ENCODE measurements around the gene ZSWIM3. TPM values are rescaled to one million over a fixed set of nuclear protein-coding genes. Genes with fewer than 3 reads are reported as not detected.

Gene ZSWIM3
- polyA plus RNA-seq, 1 donor from 2014 or later: 14.3 TPM

DNA sequence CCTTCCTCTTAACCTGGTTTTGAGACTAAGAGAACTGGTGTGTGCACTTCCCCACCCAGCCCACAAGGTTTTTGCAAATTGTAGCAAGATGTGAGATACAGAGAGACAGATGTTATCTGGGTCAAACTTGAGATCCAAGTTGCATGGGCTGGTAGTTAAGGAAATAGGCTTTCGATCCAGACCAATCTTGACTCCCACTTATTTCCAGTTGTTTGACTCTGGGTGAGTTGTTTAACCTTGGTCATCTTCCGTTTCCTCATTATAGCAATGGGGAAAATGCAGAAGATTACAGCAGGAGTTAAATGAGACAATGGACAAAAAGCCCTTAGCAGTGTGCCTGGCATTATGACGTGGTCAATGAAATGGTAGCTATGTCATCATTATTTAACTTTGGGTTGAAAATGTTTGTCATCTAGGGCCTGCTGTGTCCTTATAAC, 22.1 kb upstream of the ZSWIM3 start:
- H3K27me3 ChIP-seq (ENCODE audit: insufficient read depth, low read depth, low read length): no peaks in the 10 kb centered on the region
- H3F3A ChIP-seq (ENCODE audit: insufficient read depth, low read length, poor library complexity, severe bottlenecking): no peaks in the 10 kb centered on the region
- H3K9ac ChIP-seq (ENCODE audit: low read length): no peak overlapping the region
- no peak overlapping the region for H3K4me3 ChIP-seq (ENCODE audit: low read length)
- no peaks in the 10 kb centered on the region for H4K20me1 ChIP-seq (ENCODE audit: insufficient read depth)
- no peak overlapping the region for H3K4me2 ChIP-seq (ENCODE audit: low read length)
- no peak overlapping the region for H2AFZ ChIP-seq (ENCODE audit: low read depth, low read length)
- H3K79me2 ChIP-seq (replicated peaks; ENCODE audit: insufficient read depth, low read length): no peaks in the 10 kb centered on the region
- no peak overlapping the region for H3K27ac ChIP-seq (ENCODE audit: low read length)
- no peaks in the 10 kb centered on the region for H3K36me3 ChIP-seq (ENCODE audit: insufficient read depth, low read length)
- H3K9me2 ChIP-seq (ENCODE audit: insufficient read depth, low read length): no peaks in the 10 kb centered on the region
- no peaks in the 10 kb centered on the region for H3K9me3 ChIP-seq (ENCODE audit: low read length)
- TF ChIP-seq MXI1 (conservative IDR thresholded peaks at IDR 0.05; ENCODE audit: poor library complexity, severe bottlenecking) (no peak), EP300 (conservative IDR thresholded peaks at IDR 0.05; ENCODE audit: poor library complexity, severe bottlenecking) (no peak), TAF1 (IDR thresholded peaks at IDR 0.05; ENCODE audit: low read depth) (no peak), RAD21 (conservative IDR thresholded peaks at IDR 0.05) (no peak), POLR2AphosphoS5 (IDR thresholded peaks at IDR 0.05) (no peak), EZH2 (IDR thresholded peaks at IDR 0.05; ENCODE audit: borderline replicate concordance, insufficient read depth, low read length, poor library complexity, severe bottlenecking) (no peak)
- TF ChIP-seq, protein P1, sequence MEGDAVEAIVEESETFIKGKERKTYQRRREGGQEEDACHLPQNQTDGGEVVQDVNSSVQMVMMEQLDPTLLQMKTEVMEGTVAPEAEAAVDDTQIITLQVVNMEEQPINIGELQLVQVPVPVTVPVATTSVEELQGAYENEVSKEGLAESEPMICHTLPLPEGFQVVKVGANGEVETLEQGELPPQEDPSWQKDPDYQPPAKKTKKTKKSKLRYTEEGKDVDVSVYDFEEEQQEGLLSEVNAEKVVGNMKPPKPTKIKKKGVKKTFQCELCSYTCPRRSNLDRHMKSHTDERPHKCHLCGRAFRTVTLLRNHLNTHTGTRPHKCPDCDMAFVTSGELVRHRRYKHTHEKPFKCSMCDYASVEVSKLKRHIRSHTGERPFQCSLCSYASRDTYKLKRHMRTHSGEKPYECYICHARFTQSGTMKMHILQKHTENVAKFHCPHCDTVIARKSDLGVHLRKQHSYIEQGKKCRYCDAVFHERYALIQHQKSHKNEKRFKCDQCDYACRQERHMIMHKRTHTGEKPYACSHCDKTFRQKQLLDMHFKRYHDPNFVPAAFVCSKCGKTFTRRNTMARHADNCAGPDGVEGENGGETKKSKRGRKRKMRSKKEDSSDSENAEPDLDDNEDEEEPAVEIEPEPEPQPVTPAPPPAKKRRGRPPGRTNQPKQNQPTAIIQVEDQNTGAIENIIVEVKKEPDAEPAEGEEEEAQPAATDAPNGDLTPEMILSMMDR (IDR thresholded peaks at IDR 0.05; ENCODE audit: poor library complexity, severe bottlenecking): no peak

DNA sequence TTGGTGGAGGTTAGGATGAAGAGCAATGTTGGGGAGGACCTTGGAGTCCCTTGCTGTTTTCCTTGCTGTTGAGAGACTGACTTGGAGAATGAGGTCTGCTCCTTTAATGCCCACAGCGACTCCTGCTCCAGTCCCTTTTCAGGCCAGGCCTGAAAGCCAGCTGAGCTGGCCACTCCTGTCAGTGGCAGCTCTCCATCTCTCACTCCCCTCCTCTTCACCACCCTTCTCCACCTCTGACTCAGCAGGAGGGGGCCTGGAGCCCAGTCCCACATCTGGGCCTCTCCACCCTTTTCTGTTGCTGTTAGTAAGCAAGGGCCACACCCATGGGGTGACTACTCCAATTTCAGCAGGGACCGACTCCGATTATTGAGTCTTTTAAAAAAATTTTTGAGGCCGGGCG, 21.6 kb upstream of the ZSWIM3 start:
- Histone ChIP-seq H3K9me2 (ENCODE audit: insufficient read depth, low read length) (no peaks in the 10 kb centered on the region), H3K27ac (ENCODE audit: low read length) (no peak overlapping the region), H2AFZ (ENCODE audit: low read depth, low read length) (no peak overlapping the region), H3K79me2 (replicated peaks; ENCODE audit: insufficient read depth, low read length) (no peaks in the 10 kb centered on the region), H3K4me2 (ENCODE audit: low read length) (no peak overlapping the region), H3F3A (ENCODE audit: insufficient read depth, low read length, poor library complexity, severe bottlenecking) (no peaks in the 10 kb centered on the region), H3K9ac (ENCODE audit: low read length) (no peak overlapping the region), H3K27me3 (ENCODE audit: insufficient read depth, low read depth, low read length) (no peaks in the 10 kb centered on the region), H4K20me1 (ENCODE audit: insufficient read depth) (no peaks in the 10 kb centered on the region), H3K36me3 (ENCODE audit: insufficient read depth, low read length) (no peaks in the 10 kb centered on the region), H3K9me3 (ENCODE audit: low read length) (no peaks in the 10 kb centered on the region), H3K4me3 (ENCODE audit: low read length) (no peak overlapping the region)
- TF ChIP-seq TAF1 (IDR thresholded peaks at IDR 0.05; ENCODE audit: low read depth) (no peak), SMC3 (conservative IDR thresholded peaks at IDR 0.05; ENCODE audit: poor library complexity) (no peak), EZH2 (IDR thresholded peaks at IDR 0.05; ENCODE audit: borderline replicate concordance, insufficient read depth, low read length, poor library complexity, severe bottlenecking) (no peak)
- TF ChIP-seq, protein P2, sequence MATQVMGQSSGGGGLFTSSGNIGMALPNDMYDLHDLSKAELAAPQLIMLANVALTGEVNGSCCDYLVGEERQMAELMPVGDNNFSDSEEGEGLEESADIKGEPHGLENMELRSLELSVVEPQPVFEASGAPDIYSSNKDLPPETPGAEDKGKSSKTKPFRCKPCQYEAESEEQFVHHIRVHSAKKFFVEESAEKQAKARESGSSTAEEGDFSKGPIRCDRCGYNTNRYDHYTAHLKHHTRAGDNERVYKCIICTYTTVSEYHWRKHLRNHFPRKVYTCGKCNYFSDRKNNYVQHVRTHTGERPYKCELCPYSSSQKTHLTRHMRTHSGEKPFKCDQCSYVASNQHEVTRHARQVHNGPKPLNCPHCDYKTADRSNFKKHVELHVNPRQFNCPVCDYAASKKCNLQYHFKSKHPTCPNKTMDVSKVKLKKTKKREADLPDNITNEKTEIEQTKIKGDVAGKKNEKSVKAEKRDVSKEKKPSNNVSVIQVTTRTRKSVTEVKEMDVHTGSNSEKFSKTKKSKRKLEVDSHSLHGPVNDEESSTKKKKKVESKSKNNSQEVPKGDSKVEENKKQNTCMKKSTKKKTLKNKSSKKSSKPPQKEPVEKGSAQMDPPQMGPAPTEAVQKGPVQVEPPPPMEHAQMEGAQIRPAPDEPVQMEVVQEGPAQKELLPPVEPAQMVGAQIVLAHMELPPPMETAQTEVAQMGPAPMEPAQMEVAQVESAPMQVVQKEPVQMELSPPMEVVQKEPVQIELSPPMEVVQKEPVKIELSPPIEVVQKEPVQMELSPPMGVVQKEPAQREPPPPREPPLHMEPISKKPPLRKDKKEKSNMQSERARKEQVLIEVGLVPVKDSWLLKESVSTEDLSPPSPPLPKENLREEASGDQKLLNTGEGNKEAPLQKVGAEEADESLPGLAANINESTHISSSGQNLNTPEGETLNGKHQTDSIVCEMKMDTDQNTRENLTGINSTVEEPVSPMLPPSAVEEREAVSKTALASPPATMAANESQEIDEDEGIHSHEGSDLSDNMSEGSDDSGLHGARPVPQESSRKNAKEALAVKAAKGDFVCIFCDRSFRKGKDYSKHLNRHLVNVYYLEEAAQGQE (IDR thresholded peaks at IDR 0.05; ENCODE audit: borderline replicate concordance): no peak

DNA sequence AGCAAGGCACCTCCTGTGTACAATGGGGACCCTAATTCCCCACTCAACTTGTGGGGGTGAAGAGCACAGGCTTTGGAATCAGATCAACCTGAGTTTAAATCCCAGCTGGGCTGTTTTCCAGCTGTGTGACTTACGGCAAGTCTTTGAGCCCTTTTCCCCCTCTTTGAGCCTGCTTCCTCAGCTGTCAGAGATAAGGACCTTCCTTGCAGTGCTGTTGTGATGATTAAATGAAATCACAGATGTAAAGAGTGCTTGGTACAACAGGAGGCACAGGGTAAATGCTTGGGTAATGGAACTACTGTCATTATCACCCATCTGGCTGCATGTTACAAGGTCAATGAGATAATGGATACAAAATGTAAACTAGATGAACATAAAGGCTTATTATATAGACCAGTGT, 20.6 kb upstream of the ZSWIM3 start:
- no peak overlapping the region for H3K9ac ChIP-seq (ENCODE audit: low read length)

More for the DNA sequence above, 20.6 kb upstream of the ZSWIM3 start:
- H3K79me2 ChIP-seq (replicated peaks; ENCODE audit: insufficient read depth, low read length): no peaks in the 10 kb centered on the region
- no peak overlapping the region for H3K4me3 ChIP-seq (ENCODE audit: low read length)
- no peak overlapping the region for H3K27ac ChIP-seq (ENCODE audit: low read length)
- H3F3A ChIP-seq (ENCODE audit: insufficient read depth, low read length, poor library complexity, severe bottlenecking): no peaks in the 10 kb centered on the region
- H3K27me3 ChIP-seq (ENCODE audit: insufficient read depth, low read depth, low read length): no peaks in the 10 kb centered on the region
- no peak overlapping the region for H2AFZ ChIP-seq (ENCODE audit: low read depth, low read length)
- H3K9me3 ChIP-seq (ENCODE audit: low read length): no peaks in the 10 kb centered on the region
- TF ChIP-seq, protein P1 (IDR thresholded peaks at IDR 0.05; ENCODE audit: poor library complexity, severe bottlenecking): no peak
- TF ChIP-seq SMC3 (conservative IDR thresholded peaks at IDR 0.05; ENCODE audit: poor library complexity): no peak
- no peak for TF ChIP-seq MXI1 (conservative IDR thresholded peaks at IDR 0.05; ENCODE audit: poor library complexity, severe bottlenecking)
- no peak for TF ChIP-seq POLR2AphosphoS5 (IDR thresholded peaks at IDR 0.05)
- no peak for TF ChIP-seq EP300 (conservative IDR thresholded peaks at IDR 0.05; ENCODE audit: poor library complexity, severe bottlenecking)
- H3K36me3 ChIP-seq (ENCODE audit: insufficient read depth, low read length): no peaks in the 10 kb centered on the region
- no peaks in the 10 kb centered on the region for H4K20me1 ChIP-seq (ENCODE audit: insufficient read depth)
- H3K9me2 ChIP-seq (ENCODE audit: insufficient read depth, low read length): no peaks in the 10 kb centered on the region
- H3K4me2 ChIP-seq (ENCODE audit: low read length): no peak overlapping the region

All from neural cell (in vitro differentiated cells).